ENCODE measurements around the gene HSF2BP.
"Not testable (repeated sequence)": the region's sequence is repeated elsewhere in the genome, so short reads cannot be mapped to it uniquely, and the experiment has no call there.

The HSF2BP gene

DNA sequence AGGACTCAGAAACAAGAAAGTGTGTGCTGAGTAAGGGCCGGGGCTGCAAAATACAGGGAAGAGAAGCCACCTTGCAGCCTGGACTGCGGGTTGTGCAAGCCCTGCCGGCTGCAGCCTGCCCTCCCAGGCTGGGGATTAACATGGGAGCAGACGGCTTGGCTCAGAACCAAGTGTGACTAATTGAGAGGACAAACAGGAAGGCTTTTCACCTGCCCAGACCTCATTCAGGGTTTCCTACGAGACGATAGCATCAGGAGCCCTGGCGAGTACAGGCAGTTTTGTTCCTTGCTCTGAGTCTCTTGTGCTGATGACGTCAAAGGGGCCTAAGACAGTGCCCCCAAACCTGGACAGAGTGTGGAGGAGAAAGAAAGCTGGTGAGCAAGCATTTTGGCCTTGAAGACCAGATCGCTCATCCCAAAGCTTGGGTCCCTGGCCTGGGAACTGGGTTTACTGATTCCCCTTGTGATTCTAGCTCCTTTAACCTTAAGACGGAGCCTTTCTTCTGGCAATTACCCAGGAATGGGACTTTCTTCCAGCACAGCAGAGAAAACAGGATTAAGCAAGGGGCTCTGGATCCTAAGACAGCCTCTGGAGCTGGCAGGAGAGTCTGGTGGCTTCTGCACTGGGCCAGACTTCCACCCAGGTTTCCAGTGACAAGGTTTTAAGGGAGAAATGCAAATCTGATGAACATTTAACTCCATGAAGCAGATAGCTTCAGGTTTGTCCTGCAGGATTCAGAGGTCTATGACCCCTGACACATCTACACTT is 142.2 kb downstream of the HSF2BP start:
- not testable (repeated sequence) for DNase-seq (ENCODE audit: low read depth)

GRCh38 chr21:43516295-43516847 is 142.9 kb downstream of the HSF2BP start:
- not testable (repeated sequence) for DNase-seq (ENCODE audit: low read depth)

- DNase-seq (ENCODE audit: low read depth), result not testable (repeated sequence)
These were observed 144.5 kb downstream of the HSF2BP start for GRCh38 chr21:43514834-43515233.

DNA sequence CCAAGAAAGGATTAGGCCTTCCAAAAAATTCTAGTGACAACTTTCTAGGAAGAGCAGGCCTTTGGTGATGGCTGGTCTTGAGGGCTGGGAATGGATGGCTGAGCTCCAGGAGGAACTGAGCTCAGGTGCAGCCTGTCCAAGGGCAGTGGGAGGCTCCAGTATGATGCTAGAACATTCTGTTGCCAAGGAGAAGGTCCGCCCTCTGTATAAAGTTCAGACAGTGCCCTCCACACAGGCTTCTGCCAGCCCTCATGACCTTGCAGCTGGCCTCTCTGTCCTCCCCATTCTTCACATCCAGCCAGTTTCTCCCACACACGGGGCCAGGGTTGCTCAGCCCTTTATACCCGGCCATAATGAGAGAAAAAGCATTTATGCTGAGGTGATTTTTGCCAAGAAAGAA is 146.3 kb downstream of the HSF2BP start:
- not testable (repeated sequence) for DNase-seq (ENCODE audit: low read depth)

- not testable (repeated sequence) for DNase-seq (ENCODE audit: low read depth)
These were observed 148.1 kb downstream of the HSF2BP start for GRCh38 chr21:43511209-43511608.

DNA sequence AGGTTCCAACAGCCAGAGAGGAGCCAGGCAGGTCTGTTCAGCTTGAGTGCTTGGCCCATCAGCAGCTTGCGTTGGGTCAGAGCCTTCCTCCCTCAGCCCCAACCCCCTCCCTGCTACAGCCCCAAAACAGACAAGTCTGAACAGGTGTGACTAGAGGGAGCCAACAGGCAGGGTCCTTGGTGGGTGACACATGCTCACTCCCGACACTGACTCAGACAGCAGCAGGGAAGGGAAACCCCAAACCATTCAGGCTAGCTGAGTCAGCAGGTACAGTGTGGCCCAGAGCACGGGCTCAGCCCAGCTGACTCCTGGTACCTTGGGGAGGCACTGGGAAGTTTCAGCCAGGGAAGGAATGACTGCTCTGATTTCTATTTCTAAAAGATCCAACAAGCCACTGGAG is 148.6 kb downstream of the HSF2BP start:
- DNase-seq (ENCODE audit: low read depth), result not testable (repeated sequence)

GRCh38 chr21:43503892-43504291 is 155.4 kb downstream of the HSF2BP start:
- DNase-seq (ENCODE audit: low read depth), result not testable (repeated sequence)

GRCh38 chr21:43503075-43503750 is 156.1 kb downstream of the HSF2BP start:
- DNase-seq (ENCODE audit: low read depth), result not testable (repeated sequence)

DNA sequence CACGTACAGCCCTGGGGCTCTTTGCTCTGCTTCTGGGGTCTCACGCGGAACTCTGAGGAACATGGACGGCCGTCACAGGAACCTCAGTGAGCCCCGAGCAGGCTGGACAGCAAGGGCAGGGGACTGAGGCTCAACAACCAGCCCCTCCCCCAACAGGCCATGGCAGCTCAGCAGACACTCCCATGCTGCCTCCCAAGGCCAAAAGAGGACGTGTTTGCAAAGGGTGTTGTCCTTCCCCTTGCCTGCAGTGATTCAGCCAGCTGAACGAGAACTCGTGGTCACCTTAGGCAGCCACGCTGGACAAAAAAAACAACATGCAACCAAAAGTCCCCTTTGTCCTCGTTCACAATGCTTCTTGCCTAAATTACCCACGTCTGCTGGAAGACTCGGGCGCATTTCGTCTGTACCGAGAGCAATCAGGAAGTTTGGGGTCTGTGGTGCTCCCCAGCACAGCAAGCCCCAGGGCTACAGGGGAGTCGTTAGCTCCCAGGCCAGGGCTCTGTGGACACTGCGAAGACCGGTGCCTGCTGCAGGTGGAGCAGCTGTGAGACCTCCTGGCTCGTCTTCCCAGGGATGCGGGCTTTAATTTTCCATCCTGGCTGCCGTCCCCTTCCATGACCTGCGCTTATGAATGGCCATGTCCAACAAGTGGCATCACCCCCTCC is 156.7 kb downstream of the HSF2BP start:
- not testable (repeated sequence) for DNase-seq (ENCODE audit: low read depth)

- DNase-seq (ENCODE audit: low read depth), result not testable (repeated sequence)
These were observed 160.4 kb downstream of the HSF2BP start for GRCh38 chr21:43498924-43499323.

DNA sequence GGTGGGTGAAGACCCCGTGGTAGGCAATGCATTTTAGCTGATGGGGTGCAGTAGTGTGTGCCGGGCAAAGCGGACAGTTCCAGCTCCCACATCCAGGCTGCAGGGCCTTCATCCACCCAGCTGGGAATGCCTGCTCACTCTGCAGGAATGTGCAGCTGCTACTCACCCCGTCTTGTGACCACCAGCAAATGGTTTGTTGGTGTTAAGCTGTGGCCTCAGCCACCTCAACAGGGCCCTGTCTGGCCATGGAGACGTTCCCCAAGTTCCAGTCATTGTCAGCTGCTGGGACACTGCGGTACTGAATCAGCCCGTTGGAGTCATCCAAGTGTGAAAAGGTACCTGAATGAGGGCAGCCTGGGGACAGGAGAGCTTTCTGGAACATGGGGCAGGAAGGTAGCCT is 161.2 kb downstream of the HSF2BP start:
- DNase-seq (ENCODE audit: low read depth), result not testable (repeated sequence)

DNA sequence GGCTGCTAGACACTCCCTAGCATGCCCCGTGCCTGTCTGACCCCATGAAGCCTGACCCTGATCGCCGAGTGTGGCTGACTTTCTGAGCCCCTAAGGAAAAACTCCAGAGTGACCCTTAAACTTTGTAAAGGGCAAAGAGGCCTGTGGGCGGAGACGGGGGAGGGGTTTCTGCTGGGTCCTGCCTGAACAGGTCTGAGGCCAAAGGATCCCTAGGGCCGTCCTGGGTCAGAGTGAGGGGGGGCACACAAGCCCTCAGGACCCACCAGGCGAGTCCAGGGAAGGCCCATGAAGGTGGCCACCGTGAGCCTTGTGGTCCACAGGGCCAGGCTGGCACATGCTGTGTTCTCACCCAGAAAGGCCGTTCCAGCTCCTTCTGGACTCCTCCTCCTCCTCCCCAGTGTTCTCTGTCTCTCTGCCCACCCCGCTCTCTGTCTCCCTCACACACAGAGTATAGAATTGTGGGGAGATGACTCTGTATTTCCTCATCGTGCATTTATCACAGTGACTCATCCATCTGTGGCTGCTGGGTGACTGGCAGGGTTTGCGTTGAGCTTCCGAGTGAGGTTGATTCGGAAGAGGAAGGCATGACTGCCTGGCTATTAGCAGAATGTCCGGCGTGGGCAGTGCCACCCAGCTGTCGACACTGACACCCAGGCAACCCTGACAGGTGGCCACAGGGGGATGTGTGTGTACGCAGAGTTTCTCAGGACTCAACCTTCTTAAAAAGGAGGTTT is 164.8 kb downstream of the HSF2BP start:
- not testable (repeated sequence) for DNase-seq (ENCODE audit: low read depth)

DNA sequence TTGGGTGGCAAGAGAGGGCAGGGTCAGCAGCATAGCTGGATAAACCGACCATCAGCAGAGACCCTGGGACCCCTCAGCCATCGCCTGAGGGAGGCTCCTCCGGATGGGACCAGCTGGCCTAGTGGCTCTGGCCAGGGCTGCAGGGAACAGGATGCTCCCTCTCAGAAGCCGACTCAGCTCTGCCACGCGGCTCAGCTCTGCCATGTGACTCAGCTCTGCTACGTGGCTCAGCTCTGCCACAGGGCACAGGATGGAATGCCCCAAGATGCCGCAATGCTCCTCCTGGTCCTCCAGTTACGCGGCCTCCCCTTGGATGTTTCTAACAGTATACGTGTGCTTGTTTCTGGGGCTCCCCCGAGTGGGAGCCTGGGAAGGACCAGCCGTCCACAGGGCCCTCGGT is 165.8 kb downstream of the HSF2BP start:
- not testable (repeated sequence) for DNase-seq (ENCODE audit: low read depth)

- DNase-seq (ENCODE audit: low read depth), result not testable (repeated sequence)
These were observed 171.1 kb downstream of the HSF2BP start for GRCh38 chr21:43488235-43488634.

- DNase-seq (ENCODE audit: low read depth), result not testable (repeated sequence)
These were observed 173.2 kb downstream of the HSF2BP start for GRCh38 chr21:43486051-43486450.

DNA sequence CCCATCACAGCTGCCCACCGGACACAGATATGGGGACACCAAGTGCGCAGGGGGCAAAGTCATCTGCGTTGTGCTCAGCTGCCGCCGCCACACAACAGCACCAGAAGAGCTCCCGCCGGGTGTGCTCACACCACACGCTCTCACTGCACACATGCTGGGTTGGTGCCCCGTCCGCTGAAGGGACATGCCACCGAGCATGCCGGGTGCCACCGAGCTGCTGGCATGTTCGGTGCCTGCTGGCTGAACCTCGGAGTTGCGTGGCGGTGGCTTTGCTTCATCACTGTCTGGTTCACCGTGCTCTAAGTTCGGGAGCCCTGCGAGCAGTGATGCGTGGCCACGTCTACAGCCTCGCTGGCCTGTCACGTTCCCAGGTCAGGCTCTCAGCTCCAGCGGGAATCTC is 174.3 kb downstream of the HSF2BP start:
- DNase-seq (ENCODE audit: low read depth), result not testable (repeated sequence)

DNA sequence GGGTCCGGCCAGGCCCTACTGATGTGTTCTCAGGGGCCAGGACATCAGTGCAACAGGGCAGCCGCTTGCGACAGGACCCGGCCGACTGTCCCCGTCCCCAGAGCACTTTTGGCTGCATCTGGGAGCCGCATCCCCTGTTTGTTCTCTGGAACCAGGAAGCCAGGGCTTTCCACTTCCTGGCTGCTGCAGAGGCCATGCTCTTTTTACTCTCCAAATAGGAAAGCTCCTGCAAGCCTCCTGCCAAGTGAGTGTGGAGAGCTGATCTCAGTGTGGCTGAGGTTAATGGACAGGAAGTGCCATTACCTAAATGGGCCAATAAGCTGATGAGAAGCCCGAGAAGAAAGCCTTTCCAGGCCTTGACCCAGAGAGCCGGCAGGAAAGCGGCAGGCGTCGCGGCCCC is 180.1 kb downstream of the HSF2BP start:
- not testable (repeated sequence) for DNase-seq (ENCODE audit: low read depth)
